RWPE1 (cell line): ENCODE measurements around the gene ATP1A3.
"Not testable (repeated sequence)": the region's sequence is repeated elsewhere in the genome, so short reads cannot be mapped to it uniquely, and the experiment has no call there.

Experiments
- CTCF ChIA-PET: fragments of 350-600 bp; sonication (Branson Sonifier 250); formaldehyde crosslinking; extraction: SDS; loops from one replicate; lab custom pipeline; 2021; lab: Yijun Ruan, JAX
- POLR2A ChIA-PET: fragments of 400-600 bp; formaldehyde crosslinking; extraction: SDS; loops from one replicate; lab custom pipeline; 2020; ENCODE audit warnings: antibody characterized with exemption; ENCODE audit not compliant: low non-redundant PET; lab: Yijun Ruan, JAX
- DNase-seq: peaks from one replicate; pipeline ENCODE4 v3.0.0; 2012; ENCODE audit warnings: low spot score
- H3K27ac ChIP-seq: fragments of 450-650 bp; 2 replicates; pipeline ENCODE4 v1.5.1; 2017
- CTCF ChIP-seq: fragments of 450-650 bp; conservative IDR thresholded peaks from 2 replicates; pipeline ENCODE4 v1.5.1; 2017; ENCODE audit warnings: low read depth, mild to moderate bottlenecking

Gene ATP1A3

GRCh38 chr19:41993612-41994483 is at the start of gene ATP1A3:
Gene ATP1A3, minus strand, starts transcription at chr19:41994230. Its CDS starts 154 bp downstream, at chr19:41994076.
- ChIA-PET POLR2A (no interaction called here), CTCF (no interaction called here)
- H3K27ac ChIP-seq: no peak within 1 kb of the TSS
- peak; percentile 92 for DNase-seq
- TF ChIP-seq CTCF: no peak

- ChIA-PET POLR2A (no interaction called here), CTCF (interaction anchor here (1.0 kb wide), 1 partner anchor 9 kb away, joined by 3 read pairs; no protein-coding TSS in a partner anchor)
- no peak for DNase-seq
- TF ChIP-seq CTCF: no peak
- no peak overlapping the region for H3K27ac ChIP-seq
Observed at GRCh38 chr19:42042455-42043170, 48.6 kb upstream of the ATP1A3 start.

- POLR2A ChIA-PET, DNase-seq, H3K27ac ChIP-seq, CTCF ChIA-PET: not testable (repeated sequence)
Observed at GRCh38 chr19:42040491-42040890, 46.5 kb upstream of the ATP1A3 start.

- CTCF ChIA-PET: no interaction called here
- no peak for TF ChIP-seq CTCF
Observed at GRCh38 chr19:42040031-42040430, 46.0 kb upstream of the ATP1A3 start.

GRCh38 chr19:42038666-42039065 is 44.6 kb upstream of the ATP1A3 start:
- CTCF ChIA-PET: no interaction called here

More at GRCh38 chr19:42040031-42040430, 46.0 kb upstream of the ATP1A3 start:
- POLR2A ChIA-PET: no interaction called here
- no peak for DNase-seq
- H3K27ac ChIP-seq: no peak overlapping the region

GRCh38 chr19:42037649-42038048 is 43.6 kb upstream of the ATP1A3 start:
- ChIA-PET CTCF (interaction anchor here (0.5 kb wide), 1 partner anchor 40 kb away, joined by 4 read pairs; no protein-coding TSS in a partner anchor), POLR2A (interaction anchor here (0.6 kb wide), 1 partner anchor 25 kb away, joined by 8 read pairs; no protein-coding TSS in a partner anchor)
- no peak for DNase-seq
- no peak overlapping the region for H3K27ac ChIP-seq
- TF ChIP-seq CTCF: no peak

More at GRCh38 chr19:42038666-42039065, 44.6 kb upstream of the ATP1A3 start:
- no peak for DNase-seq
- POLR2A ChIA-PET: no interaction called here
- no peak overlapping the region for H3K27ac ChIP-seq
- TF ChIP-seq CTCF: no peak
